ENCODE results near the gene ZNF282.

The ZNF282 gene

DNA sequence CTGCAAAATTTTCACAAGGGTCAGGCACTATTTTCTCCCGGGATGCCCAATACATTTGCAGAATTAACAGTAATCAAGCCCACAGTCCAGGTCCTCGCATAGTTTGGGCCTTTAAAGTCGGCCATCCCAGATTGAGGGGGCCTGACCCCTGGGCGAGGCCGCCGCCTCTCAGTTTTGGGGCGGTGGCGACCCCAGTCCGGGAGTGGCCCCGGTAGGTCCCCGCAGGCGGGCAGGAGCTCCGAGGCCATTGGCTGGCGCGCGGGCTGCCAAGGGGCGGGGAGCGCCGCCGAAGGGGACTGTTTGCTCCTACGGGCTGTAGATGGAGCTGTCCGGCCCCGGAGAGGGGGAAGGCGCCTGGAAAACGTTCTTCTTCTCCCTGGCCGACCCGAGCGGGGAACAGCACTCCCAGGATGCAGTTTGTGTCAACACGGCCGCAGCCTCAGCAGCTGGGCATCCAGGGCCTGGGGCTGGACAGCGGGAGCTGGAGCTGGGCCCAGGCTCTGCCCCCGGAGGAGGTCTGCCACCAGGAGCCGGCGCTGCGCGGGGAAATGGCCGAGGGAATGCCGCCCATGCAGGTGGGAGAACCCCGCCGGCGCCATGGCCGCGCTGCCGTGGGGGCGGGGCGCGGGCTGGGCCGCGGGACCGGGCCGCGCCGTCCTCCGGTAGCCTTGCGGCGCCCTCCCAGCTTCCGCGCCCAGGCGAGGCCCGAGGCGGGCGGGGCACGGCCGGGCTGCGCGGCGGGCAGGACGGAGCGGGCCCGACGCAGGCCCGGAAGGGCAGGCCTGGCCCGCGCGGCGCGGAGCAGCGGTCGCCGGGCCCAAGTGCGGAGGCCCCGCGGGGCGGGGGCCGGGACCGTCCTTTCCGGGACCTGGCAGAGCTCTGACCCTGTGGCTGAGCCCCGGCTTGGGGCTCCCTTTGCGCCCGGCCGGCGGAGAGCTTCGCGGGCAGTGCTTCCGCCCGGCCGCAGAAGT is at the start of gene ZNF282:
Gene ZNF282, plus strand, starts transcription at position 367 of the 971 bp plus-strand sequence. Its CDS starts 44 bp downstream, at position 411.
- DNase-seq (ENCODE audit: low spot score) = peak; percentile 92

DNA sequence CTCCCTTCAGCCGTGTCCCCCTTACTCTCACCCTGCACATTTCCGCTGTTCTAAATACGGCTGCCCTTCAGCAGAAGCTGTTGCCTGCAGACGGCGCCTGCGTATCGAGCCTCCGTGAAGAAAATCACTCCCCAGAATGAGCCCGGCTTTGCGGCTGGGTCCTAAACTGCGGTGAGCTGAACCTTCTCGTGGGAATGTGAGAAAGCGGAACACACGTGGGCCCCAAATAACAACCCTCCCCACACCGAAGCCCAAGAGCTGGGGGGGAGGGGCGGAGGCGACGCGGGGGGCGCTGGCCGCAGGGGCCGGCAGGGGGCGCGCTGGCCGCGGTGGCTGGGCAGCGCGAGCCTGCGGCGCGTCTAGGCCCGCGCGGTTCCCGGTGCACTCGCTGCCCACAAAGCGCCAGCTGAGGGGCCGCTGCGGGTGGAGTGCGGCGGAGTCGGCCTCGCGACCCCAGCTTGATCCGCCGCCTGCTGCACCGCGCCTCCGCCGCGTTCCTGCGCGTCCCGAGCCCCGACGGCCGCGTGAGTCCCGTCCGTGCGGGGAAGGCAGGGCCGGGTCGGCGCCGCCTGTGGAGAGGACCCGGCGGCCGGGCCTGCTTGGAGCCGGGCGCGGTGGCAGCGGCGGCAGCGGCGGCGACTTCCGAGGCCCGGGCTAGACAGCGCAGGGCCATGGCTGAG is 48.1 kb upstream of the ZNF282 start, which contains the start of gene ZNF398:
Gene ZNF398, plus strand, starts transcription at position 382 of the 680 bp plus-strand sequence. Its CDS starts 290 bp downstream, at position 672.
- DNase-seq (ENCODE audit: low spot score) = peak; percentile 83

DNA sequence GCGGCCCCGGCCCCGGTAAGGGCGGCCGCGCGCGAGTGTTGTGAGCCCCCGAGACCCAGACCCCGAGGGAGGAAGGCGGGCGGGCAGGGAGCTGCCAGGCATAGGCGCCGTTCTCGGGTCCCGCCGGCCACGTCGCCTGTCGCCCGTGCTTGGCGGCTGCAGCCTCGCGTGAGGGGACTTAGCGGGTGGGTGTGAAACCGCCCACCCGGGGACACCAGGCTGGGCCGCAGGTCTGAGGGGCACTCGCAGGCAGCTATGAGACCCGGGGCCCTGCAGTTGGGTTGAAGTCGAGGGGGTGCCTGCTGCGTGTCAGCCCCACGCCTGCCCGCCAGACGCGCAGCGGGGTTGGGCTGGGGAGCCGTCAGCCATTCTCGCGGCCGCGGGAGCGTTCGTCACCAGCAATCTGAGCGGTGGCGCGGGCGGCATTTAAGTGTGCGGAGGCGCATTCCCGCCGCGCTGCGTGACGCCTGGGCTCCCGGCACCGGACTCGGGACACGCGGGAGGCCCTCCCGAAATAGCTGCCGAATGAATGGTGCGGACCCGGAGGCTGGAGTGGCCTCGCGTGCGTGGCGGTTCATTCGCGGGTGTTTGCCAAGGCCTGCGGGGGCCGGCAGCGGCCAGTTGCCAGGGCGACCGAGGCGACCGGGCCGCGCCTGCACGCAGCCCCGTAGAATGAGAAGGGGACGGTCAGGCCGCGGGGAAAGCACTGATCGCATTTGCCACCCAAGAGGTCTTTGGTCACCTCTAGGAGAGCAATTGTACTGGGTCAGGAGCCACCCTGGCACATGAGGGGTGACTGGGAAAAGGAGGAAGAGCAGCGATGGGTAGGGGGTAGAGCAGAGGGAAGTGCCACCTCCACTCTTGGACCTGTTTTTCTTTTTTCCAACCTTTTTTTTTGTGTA is 47.3 kb upstream of the ZNF282 start:
- peak; percentile 66 for DNase-seq (ENCODE audit: low spot score)

DNA sequence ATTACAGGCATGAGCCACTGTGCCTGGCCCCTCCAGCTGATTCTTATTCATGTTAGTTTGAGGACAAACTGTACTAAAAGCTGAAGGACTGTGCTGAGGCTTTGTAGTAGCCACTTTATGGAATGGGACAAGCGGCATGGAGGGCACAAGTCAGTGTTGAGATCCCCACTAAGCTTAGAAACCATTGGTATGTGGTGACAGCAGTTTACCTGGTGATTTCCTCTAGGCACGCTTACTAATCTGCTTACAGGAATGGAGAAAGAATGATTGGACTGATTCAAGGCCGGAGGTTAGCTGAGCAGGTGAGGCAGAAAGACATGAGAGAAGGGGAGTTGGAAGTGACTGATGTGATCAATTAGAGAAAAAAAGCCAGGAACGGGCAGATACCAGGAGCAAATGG is 44.4 kb upstream of the ZNF282 start:
- peak; percentile 72 for DNase-seq (ENCODE audit: low spot score)

DNA sequence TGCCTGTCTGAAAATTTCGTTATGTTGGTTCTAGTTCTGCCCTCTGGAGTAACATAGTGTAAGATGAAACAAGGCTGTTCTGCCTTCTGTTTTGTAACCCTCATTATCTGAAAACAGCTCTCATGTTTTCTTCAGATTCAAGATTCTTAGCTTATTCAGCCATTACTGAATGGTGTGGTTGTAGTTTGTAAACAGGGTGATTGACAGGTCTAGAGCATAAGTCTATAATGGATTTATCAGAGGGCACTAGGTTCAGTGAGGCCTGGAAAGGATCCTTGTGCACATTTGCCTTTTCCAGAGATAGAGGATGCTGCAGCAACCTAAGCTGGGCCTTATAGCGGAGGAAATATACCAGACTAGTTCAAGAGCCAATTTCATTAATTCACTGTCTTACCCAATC is 42.0 kb upstream of the ZNF282 start:
- no peak for DNase-seq (ENCODE audit: low spot score)

GRCh38 chr7:149154056-149154455 is 41.3 kb upstream of the ZNF282 start:
- DNase-seq (ENCODE audit: low spot score) = no peak

GRCh38 chr7:149156898-149157297 is 38.4 kb upstream of the ZNF282 start:
- DNase-seq (ENCODE audit: low spot score) = peak; percentile 6

DNA sequence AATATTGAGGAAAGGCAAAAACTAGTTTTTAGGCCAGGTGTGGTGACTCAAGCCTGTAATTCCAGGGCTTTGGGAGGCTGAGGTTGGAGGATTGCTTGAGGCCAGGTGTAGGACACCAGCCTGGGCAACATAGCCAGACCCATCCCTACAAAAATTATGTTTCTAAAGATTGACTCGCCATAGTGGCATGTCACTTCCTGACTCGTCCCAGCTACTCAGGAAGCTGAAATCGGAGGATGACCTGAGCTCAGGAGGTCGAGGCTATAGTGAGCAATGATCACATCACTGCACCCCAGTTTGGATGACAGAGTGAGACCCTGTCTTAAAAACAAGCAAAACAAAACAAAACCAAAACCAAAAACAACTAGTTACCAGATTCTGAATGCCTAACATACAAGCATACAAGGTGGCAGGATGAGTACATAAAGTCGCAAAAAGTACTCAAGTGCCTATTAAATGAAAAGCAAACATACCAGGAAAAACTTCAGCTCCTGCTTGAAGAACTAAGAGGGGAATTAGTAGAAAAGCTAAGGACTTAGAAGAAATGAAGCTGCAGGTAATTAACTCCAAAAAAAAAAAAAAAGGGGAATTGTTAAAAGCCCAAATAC is 34.0 kb upstream of the ZNF282 start:
- peak; percentile 81 for DNase-seq (ENCODE audit: low spot score)

GRCh38 chr7:149166142-149166541 is 29.2 kb upstream of the ZNF282 start:
- no peak for DNase-seq (ENCODE audit: low spot score)

GRCh38 chr7:149166630-149167352 is 28.6 kb upstream of the ZNF282 start:
- DNase-seq (ENCODE audit: low spot score) = no peak

GRCh38 chr7:149171892-149172533 is 23.3 kb upstream of the ZNF282 start:
- DNase-seq (ENCODE audit: low spot score) = peak; percentile 87

GRCh38 chr7:149172534-149172920 is 22.8 kb upstream of the ZNF282 start:
- DNase-seq (ENCODE audit: low spot score) = no peak

GRCh38 chr7:149175150-149175549 is 20.2 kb upstream of the ZNF282 start:
- no peak for DNase-seq (ENCODE audit: low spot score)

- DNase-seq (ENCODE audit: low spot score) = no peak
Measured at GRCh38 chr7:149179241-149179640, 16.1 kb upstream of the ZNF282 start.

- no peak for DNase-seq (ENCODE audit: low spot score)
Measured at GRCh38 chr7:149180722-149181449, 14.5 kb upstream of the ZNF282 start.

DNA sequence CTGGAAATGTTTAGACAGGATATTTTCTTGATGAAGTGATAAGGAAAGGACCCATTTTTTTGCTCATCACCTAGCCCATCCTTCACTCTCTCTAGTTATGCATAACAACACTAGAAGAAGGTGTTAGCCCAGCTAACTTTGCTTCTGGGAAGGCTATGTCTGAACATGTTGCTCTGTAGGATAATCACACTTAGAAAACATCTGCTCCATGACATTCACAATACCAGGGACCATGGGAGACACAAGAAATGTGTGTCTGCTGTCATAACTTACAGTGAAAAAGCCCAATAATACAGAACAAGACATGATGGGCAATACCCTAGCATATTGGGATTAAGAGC is 13.9 kb upstream of the ZNF282 start:
- no peak for DNase-seq (ENCODE audit: low spot score)

GRCh38 chr7:149184274-149184673 is 11.1 kb upstream of the ZNF282 start:
- DNase-seq (ENCODE audit: low spot score) = no peak

DNA sequence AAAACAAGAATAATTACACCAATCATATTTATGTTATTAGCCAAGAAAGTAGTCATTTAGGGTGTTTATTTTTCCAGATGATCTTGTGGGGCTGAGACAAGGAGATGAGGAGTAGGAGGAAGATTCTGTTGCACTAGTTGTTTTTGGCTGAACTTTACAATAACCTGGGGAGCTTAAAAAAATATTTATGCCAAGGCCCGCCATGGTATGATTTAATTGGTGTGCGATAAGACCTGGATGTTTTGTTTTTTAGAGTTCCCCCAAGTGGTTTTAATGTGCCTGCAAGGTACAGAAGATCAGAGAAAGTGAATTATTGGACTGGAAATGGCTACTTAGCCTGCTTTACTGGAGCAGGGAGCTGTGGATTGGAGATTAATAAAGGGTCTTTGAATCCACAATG is 7.1 kb upstream of the ZNF282 start:
- no peak for DNase-seq (ENCODE audit: low spot score)

DNA sequence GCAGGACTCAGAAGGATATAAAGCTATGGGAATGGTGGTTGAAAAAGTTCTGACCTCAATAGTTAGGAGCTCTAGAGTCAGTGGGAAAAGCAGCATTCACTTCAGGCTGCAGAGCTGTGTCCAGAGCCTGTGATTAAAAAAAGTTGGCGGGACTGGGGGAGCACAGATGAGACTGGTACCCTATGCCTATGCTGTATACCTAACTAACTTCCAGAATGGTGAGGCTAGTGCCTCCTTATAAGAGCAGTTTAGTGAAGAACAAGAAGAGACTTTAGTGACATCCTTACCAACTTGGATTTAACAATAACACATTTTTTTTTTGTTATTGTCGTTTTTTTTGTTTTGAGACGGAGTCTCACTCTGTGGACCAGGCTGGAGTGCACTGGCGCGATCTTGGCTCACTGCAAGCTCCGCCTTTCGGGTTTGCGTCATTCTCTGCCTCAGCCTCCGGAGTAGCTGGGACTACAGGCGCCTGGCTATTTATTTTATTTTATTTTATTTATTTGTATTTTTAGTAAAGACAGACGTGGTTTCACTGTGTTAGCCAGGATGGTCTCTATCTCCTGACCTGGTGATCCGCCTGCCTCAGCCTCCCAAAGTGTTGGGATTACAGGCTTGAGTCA is 6.6 kb upstream of the ZNF282 start:
- no peak for DNase-seq (ENCODE audit: low spot score)
